HUES6 (cell line): Measurements from ENCODE around the gene KATNB1.
"Not testable (repeated sequence)": the region's sequence is repeated elsewhere in the genome, so short reads cannot be mapped to it uniquely, and the experiment has no call there.

Experiments
- H3K27ac ChIP-seq: 2 replicates; pipeline ENCODE4 v1.7.0; 2013; ENCODE audit warnings: low read depth, mild to moderate bottlenecking, low read length, inconsistent platforms
- H3K27me3 ChIP-seq: 2 replicates; pipeline ENCODE4 v1.6.1; 2013; ENCODE audit warnings: low read length; ENCODE audit not compliant: control insufficient read depth, insufficient read depth
- H3K36me3 ChIP-seq: 2 replicates; pipeline ENCODE4 v1.6.1; 2013; ENCODE audit warnings: low read length; ENCODE audit not compliant: control insufficient read depth, insufficient read depth
- H3K4me1 ChIP-seq: 2 replicates; pipeline ENCODE4 v1.6.1; 2013; ENCODE audit warnings: low read length; ENCODE audit not compliant: control insufficient read depth, insufficient read depth
- H3K4me3 ChIP-seq: 2 replicates; pipeline ENCODE4 v1.5.1; 2013; ENCODE audit warnings: low read depth, low read length
- H3K9ac ChIP-seq: one replicate; pipeline ENCODE4 v1.6.1; 2013; ENCODE audit warnings: mild to moderate bottlenecking, low read length
- H3K9me3 ChIP-seq: 2 replicates; pipeline ENCODE4 v1.6.1; 2013; ENCODE audit warnings: low read depth, low read length; ENCODE audit not compliant: control insufficient read depth, insufficient read depth

Gene KATNB1

DNA sequence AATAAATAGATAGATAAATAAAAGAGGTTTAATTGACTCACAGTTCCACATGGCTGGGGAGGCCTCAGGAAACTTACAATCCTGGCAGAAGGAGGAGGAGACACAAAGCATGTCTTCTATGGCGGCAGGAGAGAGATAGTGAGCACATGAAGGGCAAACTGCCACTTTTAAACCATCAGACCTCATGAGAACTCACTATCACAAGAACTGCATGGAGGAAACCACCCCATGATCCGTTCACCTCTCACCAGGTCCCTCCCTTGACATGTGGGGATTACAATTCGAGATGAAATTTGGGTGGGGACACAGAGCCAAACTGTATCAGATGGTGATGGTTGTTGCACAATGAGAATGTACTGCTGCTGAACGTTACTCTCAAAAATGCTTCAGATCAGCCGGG, 44.3 kb downstream of the KATNB1 start:
- H3K27ac ChIP-seq, H3K9me3 ChIP-seq: not testable (repeated sequence)

DNA sequence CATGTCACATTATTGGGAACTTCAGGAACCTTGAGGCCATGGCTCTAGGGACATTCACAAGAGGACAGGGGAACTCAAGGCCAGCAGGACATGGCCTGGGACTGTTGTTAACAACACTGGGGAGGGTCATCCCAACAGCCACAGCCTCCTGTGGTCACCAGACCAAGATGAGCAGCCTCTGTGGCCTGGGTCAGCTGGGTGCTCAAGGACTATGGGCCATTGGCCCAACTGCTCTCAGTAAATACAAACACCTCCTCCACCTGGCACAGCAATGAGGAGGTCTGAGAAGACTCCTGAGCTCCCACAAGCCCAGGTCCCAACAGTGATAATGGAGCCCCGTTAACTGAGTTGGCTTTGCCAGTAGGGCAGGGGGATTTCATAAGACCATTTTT, 45.8 kb downstream of the KATNB1 start:
- peaks cover 5% of the 10 kb centered on the region for H3K4me1 ChIP-seq
- H3K36me3 ChIP-seq = peaks cover 10% of the 10 kb centered on the region; the same call in 1 of the 2 replicates
- H3K27me3 ChIP-seq = no peaks in the 10 kb centered on the region
- H3K4me3 ChIP-seq = no peak overlapping the region
- H3K27ac ChIP-seq = no peak overlapping the region
- no peak overlapping the region for H3K9ac ChIP-seq
- no peaks in the 10 kb centered on the region for H3K9me3 ChIP-seq

More for the DNA sequence above, 44.3 kb downstream of the KATNB1 start:
- not testable (repeated sequence) for H3K36me3 ChIP-seq, H3K27me3 ChIP-seq, H3K4me3 ChIP-seq, H3K9ac ChIP-seq
- peaks cover 19% of the 10 kb centered on the region for H3K4me1 ChIP-seq

DNA sequence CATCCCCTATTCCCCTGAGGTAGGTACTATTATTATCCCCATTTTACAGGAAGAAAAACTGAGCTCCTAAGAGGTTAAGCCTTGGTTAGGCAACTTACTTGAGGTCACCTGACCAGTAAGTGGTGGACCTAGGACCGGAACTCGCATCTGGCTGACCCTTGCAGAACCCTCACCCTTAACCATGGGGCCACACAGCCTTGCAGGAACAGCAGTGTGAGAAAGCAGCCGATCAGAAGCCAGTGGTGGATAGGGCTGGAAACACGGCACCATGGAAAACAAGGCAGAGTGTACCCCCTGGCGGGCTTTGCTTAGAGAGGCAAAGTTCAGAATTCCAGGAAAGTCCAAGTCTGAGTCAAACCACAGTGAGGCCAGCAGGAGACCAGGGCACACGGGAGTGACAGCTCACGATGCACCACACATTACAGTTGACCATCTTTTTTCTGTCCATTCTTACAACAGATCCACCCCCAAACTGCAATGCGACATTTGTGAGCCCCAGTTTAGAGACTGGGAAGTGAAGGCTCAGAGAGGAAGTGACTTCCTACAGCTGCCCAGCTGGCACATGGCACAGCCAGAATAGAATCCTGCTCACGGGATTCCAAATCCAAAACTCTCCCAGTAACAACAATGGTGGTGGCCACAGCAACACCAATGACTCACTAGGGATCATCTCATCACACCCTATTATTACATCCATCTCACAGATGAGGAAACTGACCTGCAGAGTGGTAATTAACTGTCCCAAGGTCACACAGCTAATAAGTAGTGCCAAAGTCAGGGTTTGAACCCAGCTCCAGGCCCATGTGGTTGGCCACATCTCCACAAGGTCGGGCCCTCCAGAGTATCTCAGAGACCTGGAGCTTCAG, 46.4 kb downstream of the KATNB1 start:
- Histone ChIP-seq H3K4me3 (no peak overlapping the region), H3K36me3 (peaks cover 10% of the 10 kb centered on the region; the same call in 1 of the 2 replicates), H3K4me1 (no peaks in the 10 kb centered on the region), H3K27me3 (no peaks in the 10 kb centered on the region), H3K9me3 (no peaks in the 10 kb centered on the region), H3K27ac (no peak overlapping the region), H3K9ac (no peak overlapping the region)

DNA sequence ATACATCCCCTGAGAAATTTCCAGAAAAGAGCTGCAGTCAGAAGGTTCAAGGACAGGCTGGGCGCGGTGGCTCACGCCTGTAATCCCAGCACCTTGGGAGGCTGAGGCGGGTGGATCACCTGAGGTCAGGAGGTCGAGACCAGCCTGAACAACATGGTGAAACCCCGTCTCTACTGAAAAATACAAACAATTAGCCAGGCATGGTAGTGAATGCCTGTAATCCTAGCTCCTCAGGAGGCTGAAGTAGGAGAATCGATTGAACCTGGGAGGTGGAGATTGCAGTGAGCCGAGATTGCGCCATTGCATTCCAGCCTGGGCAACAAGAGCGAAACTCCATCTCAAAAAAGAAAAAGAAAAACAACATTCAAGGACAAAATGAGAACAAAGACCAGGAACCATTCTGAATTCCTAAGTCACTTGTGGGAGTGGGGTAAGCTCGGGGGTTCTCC, 47.1 kb downstream of the KATNB1 start:
- peaks cover 12% of the 10 kb centered on the region; the same call in 1 of the 2 replicates for H3K36me3 ChIP-seq
- not testable (repeated sequence) for H3K9me3 ChIP-seq, H3K4me1 ChIP-seq, H3K9ac ChIP-seq, H3K27me3 ChIP-seq, H3K4me3 ChIP-seq, H3K27ac ChIP-seq

DNA sequence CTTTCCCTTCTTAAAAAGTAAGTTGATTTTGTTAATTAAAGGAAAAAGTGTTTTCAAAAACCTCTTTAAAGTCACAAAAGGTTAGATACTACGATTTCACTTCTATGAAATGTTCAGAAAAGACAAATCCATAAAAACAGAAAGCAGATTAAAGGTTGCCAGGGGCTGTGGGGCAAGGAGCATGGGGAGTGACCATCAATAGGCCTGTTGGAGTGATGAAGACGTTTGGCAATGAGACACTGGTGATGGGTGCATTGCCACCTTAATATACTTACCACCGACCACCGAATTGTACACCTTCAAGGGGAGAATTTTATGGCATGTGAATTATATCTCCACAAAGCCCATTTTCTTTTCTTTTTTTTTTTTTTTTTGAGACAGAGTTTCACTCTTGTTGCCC, 47.5 kb downstream of the KATNB1 start:
- Histone ChIP-seq H3K27me3 (no peaks in the 10 kb centered on the region), H3K4me1 (no peaks in the 10 kb centered on the region; the same call in 1 of the 2 replicates), H3K9me3 (no peaks in the 10 kb centered on the region), H3K36me3 (peaks cover 13% of the 10 kb centered on the region; the same call in 1 of the 2 replicates), H3K4me3 (no peak overlapping the region), H3K27ac (no peak overlapping the region), H3K9ac (no peak overlapping the region)

DNA sequence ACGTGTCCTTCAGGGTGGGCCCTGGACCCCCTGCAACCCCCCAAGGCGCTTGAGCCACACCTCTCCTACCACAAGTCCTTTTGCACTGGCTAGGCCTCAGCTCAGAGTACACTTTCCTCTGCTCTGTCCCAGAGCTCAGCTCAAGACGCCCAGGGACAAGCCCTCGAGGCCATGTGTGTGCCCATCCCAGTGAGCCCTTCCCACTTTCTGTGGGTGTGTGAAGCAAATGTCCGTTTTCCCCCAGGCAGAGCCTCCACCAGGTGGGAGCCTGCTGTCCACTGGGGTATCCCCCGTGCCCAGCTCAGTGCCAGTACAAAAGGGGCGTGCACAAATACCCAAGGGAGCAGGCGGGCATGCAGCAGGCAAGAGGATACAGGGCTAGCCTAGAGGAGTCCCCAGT, 48.3 kb downstream of the KATNB1 start:
- H3K36me3 ChIP-seq = peaks cover 14% of the 10 kb centered on the region; the same call in 1 of the 2 replicates
- no peaks in the 10 kb centered on the region for H3K27me3 ChIP-seq

DNA sequence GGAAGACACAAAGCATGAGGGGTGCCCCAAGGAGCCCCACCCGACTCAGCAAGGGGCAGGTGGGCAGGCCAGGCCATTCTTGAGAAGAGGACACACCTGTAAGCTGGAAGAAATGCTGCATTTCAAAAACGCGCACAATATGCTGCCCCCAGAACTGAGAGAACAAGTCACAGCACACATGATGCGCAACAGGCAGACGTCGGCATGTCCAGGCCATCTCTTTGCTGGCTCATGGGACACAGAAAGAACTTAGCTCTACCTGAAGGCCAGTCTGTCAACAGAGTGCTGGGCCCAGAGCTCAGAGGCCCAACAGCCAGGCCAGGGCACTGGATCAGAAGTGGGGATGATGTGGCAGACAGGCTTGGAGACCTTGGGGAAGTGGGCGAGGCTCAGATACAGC, 48.8 kb downstream of the KATNB1 start:
- Histone ChIP-seq H3K9me3 (no peaks in the 10 kb centered on the region), H3K9ac (no peak overlapping the region), H3K27me3 (no peaks in the 10 kb centered on the region), H3K4me3 (no peak overlapping the region), H3K4me1 (no peaks in the 10 kb centered on the region; the same call in 1 of the 2 replicates), H3K27ac (no peak overlapping the region), H3K36me3 (peaks cover 13% of the 10 kb centered on the region; the same call in 1 of the 2 replicates)

More for the DNA sequence above, 48.3 kb downstream of the KATNB1 start:
- no peak overlapping the region for H3K9ac ChIP-seq
- no peak overlapping the region for H3K27ac ChIP-seq
- no peaks in the 10 kb centered on the region for H3K9me3 ChIP-seq
- no peaks in the 10 kb centered on the region; the same call in 1 of the 2 replicates for H3K4me1 ChIP-seq
- H3K4me3 ChIP-seq = no peak overlapping the region

DNA sequence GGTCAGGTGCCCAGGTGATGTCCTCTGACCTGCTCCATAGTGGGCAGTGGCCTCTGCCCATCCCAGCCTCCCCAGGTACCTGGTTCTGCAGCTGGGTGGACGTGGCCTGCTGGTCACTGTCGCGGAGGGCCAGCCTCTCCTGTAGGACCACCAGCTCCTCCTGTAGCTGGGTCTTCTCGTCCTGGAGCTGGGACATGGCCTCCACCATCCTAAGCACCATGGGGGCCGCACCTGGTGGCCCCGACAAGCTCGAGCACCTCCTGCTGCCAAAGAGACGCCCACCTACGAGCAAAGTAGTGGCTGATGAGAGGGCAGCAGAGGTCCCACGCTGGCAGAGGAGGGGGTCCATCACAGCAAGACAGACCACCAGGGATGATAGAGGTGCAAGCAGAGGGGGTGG, 49.8 kb downstream of the KATNB1 start:
- Histone ChIP-seq H3K36me3 (peaks cover 13% of the 10 kb centered on the region; the same call in 1 of the 2 replicates), H3K27ac (no peak overlapping the region), H3K9ac (no peak overlapping the region), H3K4me3 (no peak overlapping the region), H3K27me3 (no peaks in the 10 kb centered on the region), H3K9me3 (no peaks in the 10 kb centered on the region), H3K4me1 (no peaks in the 10 kb centered on the region; the same call in 1 of the 2 replicates)

DNA sequence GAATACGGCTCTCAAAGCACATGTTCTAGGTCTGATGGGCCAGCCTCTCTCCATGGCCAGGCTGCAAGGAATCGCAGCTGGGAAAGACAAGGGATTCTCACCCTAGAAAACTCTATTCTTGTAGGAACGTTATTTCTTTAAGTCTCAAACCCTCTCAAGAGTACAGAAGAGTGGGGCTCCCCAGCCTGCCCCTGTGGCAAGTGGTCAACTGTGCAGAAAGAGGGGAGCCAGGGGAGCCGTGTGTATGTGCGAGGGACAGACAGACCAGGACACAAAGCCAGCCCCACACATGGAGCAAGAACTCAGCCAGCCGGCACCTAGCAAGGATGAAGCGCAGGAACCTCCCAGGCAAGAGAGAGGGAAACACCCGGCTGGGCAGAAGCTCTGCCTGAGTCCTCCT, 50.4 kb downstream of the KATNB1 start:
- Histone ChIP-seq H3K9me3 (no peaks in the 10 kb centered on the region), H3K27ac (no peak overlapping the region), H3K36me3 (peaks cover 13% of the 10 kb centered on the region; the same call in 1 of the 2 replicates), H3K4me3 (no peak overlapping the region), H3K9ac (no peak overlapping the region), H3K4me1 (peaks cover under 1% of the 10 kb centered on the region; the same call in 1 of the 2 replicates), H3K27me3 (no peaks in the 10 kb centered on the region)

DNA sequence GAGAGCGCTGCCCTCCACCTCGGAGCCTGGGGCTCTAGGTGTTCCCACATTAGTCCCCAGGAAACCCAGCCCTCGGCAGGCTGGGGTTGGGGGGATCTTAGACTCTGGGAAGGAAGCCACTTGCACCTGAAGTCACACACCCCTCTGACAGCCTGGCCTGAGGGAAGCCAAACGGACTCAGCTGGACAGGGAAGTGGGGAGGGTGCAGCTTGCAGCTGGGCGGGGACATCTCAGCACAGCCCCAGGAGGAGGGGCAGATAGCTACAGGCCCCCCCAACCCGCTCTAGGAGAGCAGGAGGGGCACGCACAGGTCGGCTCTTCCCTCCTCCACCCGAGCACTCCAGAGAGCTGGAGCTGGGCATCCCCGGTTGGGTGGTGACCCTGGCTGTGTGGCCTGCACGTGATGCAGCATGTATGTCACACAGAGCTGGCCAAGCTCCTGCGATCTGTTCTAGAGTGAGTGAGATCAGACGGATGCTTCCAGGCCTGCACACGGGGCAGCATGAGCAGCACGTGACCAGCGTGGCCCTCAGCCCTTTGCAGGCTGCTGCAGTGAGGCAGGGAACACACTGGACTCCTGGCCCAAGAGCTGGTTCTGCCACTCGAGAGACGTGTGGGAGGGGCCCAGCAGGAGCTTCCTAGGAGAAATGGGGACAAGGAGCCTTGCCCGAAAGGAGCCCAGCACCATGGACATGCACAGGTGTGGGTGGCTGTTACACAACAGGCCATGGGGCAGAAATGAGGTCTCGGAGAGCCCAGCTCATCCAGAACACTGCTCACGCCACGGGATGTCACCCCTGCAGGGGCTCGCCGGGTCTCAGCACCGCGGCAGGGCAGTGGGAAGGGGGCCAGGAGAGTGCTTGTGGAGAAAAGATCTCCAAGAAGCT, 51.3 kb downstream of the KATNB1 start:
- Histone ChIP-seq H3K27ac (no peak overlapping the region), H3K4me1 (peaks cover 6% of the 10 kb centered on the region; the same call in 1 of the 2 replicates), H3K9ac (peak overlapping the region; percentile 24), H3K4me3 (no peak overlapping the region), H3K36me3 (peaks cover 19% of the 10 kb centered on the region; the same call in 1 of the 2 replicates), H3K9me3 (no peaks in the 10 kb centered on the region), H3K27me3 (no peaks in the 10 kb centered on the region)
